Natural killer cell (primary cell): ENCODE measurements around the gene NRP2. TPM values are rescaled to one million over a fixed set of nuclear protein-coding genes. Genes with fewer than 3 reads are reported as not detected.

Experiments used
- ATAC-seq, 3 donors: fragments of 150-1000 bp in 2 of 3; fragments of 200-7000 bp in 1 of 3; cut with Tn5 transposase; 1 replicate in 1 of 3; 2 replicates in 2 of 3; pipeline ENCODE4 v1.10.0; 2021; ENCODE audit warnings: mild to moderate bottlenecking in 2 of 3, moderate library complexity in 2 of 3
- DNase-seq, 2 donors: peaks; one replicate each; pipeline versions ENCODE4 v3.0.0 to v3.0.0-alpha.2; 2013 to 2021; ENCODE audit warnings: mixed read lengths in 1 of 2
- H3K27ac ChIP-seq: one replicate; pipeline ENCODE4 v1.5.1; 2013; ENCODE audit warnings: mild to moderate bottlenecking, low read length
- H3K27me3 ChIP-seq: one replicate; pipeline ENCODE4 v1.6.1; 2013; ENCODE audit warnings: low read length; ENCODE audit not compliant: control insufficient read depth, insufficient read depth
- H3K36me3 ChIP-seq: one replicate; pipeline ENCODE4 v1.6.1; 2013; ENCODE audit warnings: low read length; ENCODE audit not compliant: control insufficient read depth, insufficient read depth
- H3K4me1 ChIP-seq: one replicate; pipeline ENCODE4 v1.6.1; 2013; ENCODE audit warnings: low read length; ENCODE audit not compliant: control insufficient read depth, insufficient read depth
- H3K4me3 ChIP-seq: one replicate; pipeline ENCODE4 v1.5.1; 2013; ENCODE audit warnings: low read length
- H3K9me3 ChIP-seq: one replicate; pipeline ENCODE4 v1.6.1; 2013; ENCODE audit warnings: low read length; ENCODE audit not compliant: control insufficient read depth, insufficient read depth
- H3K27ac Mint-ChIP-seq, 2 donors: one replicate each; pipeline ENCODE4 v1.8.0; 2022; ENCODE audit warnings: mild to moderate bottlenecking in 2 of 2, mixed read lengths in 2 of 2, moderate library complexity in 1 of 2
- H3K27me3 Mint-ChIP-seq, 2 donors: one replicate each; pipeline ENCODE4 v1.8.0; 2022; ENCODE audit warnings: low read depth in 2 of 2, mixed read lengths in 2 of 2
- H3K36me3 Mint-ChIP-seq: one replicate; pipeline ENCODE4 v1.8.0; 2022; ENCODE audit warnings: mixed read lengths
- H3K4me1 Mint-ChIP-seq, 2 donors: one replicate each; pipeline ENCODE4 v1.8.0; 2022; ENCODE audit warnings: mixed read lengths in 2 of 2
- H3K4me3 Mint-ChIP-seq: one replicate; pipeline ENCODE4 v1.8.0; 2022; ENCODE audit warnings: mild to moderate bottlenecking, moderate library complexity, mixed read lengths
- H3K9me3 Mint-ChIP-seq, 2 donors: one replicate each; pipeline ENCODE4 v1.8.0; 2022; ENCODE audit warnings: mixed read lengths in 2 of 2
- CTCF ChIP-seq: fragments of 200-600 bp; IDR thresholded peaks from one replicate; pipeline ENCODE4 v1.8.0; 2022; ENCODE audit warnings: antibody characterized with exemption
- WGBS: methylation state at CpG from one replicate; pipeline ENCODE4 v1.1.7; 2013; ENCODE audit warnings: missing lambda C conversion rate; ENCODE audit not compliant: insufficient coverage; 5-methylcytosine and 5-hydroxymethylcytosine counted together
- intact Hi-C: fragments of 100-400 bp; cut with micrococcal nuclease; formaldehyde crosslinking; loops from one replicate; pipeline ENCODE4 v1.14.2; 2022
- total RNA-seq, 4 donors: library from RNA; stranded (reverse); fragments of 120-200 nt in 1 of 4; gene quantifications; one replicate each; pipeline versions ENCODE4 v1.2.3 to v1.2.4, GENCODE V29; 2013 to 2022

NRP2 gene
- total RNA-seq, 3 donors from 2014 or later (not counting 1 experiment from before 2014, with no cell fraction given): 0.40 TPM; not detected in 2

DNA sequence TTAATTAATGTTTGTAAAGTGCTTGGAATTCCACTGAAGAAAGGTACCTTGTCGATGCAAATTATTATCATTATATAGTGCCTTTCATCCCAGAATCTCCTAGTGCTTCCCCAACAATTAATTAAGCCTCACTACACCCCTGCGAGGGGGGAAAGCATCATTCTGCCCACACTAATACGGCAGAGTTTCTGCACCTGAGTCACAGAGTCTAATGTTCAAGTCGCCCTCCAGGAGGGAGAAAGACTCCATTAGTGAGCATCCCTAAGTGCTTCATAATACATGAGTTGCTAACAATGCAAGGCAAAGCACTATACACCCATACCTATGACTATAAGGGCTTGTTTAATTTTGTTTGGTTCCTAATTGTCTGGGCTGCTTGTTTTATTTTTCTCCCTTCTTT lies 25.4 kb upstream of the NRP2 start:
- no peaks in the 10 kb centered on the region for H3K27me3 ChIP-seq
- H3K4me3 ChIP-seq: no peak overlapping the region
- no peaks in the 10 kb centered on the region for H3K4me1 ChIP-seq
- Mint-ChIP-seq H3K9me3 (no peaks in the 10 kb centered on the region), H3K36me3 (no peaks in the 10 kb centered on the region), H3K4me1 (peaks cover 12 to 13% of the 10 kb centered on the region in 2 donors), H3K27ac (no peak overlapping the region), H3K27me3 (no peaks in the 10 kb centered on the region), H3K4me3 (no peak overlapping the region)
- DNase-seq (no peak), ATAC-seq (no peak)
- intact Hi-C loops: no loop called here
- TF ChIP-seq CTCF: no peak
- no peaks in the 10 kb centered on the region for H3K9me3 ChIP-seq
- H3K27ac ChIP-seq: no peak overlapping the region
- 91% methylated on average over 4 of the region's 4 CpGs for WGBS
- no peaks in the 10 kb centered on the region for H3K36me3 ChIP-seq

DNA sequence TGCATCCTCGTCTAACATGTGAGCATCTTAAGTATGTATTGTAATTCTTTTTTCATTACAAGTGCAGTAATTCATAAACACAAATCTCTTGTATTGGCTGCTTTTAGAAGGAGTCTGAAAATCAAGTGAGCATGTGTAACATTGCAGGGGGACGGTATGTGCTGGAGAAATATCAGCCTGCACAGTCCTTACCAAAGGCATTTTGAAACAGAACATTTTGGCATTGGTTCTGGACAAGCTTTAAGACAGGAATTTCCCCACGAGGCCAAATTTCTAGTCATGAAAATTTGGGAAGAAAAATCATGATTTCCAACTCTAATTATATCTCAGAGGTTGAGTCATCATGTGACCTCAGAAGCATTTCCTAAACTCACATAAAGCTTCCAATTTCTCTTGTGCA lies 24.7 kb upstream of the NRP2 start:
- Histone ChIP-seq H3K36me3 (no peaks in the 10 kb centered on the region), H3K27ac (no peak overlapping the region), H3K9me3 (no peaks in the 10 kb centered on the region), H3K4me3 (no peak overlapping the region), H3K4me1 (no peaks in the 10 kb centered on the region), H3K27me3 (no peaks in the 10 kb centered on the region)
- no peak overlapping the region for H3K27ac Mint-ChIP-seq
- no peak for DNase-seq
- no peak for ATAC-seq
- H3K36me3 Mint-ChIP-seq: no peaks in the 10 kb centered on the region
- intact Hi-C loops: no loop called here
- no peak for TF ChIP-seq CTCF
- H3K4me1 Mint-ChIP-seq: peaks cover 12 to 13% of the 10 kb centered on the region in 2 donors
- no peaks in the 10 kb centered on the region for H3K9me3 Mint-ChIP-seq
- 87% methylated on average over 2 of the region's 3 CpGs for WGBS
- H3K4me3 Mint-ChIP-seq: no peak overlapping the region
- no peaks in the 10 kb centered on the region for H3K27me3 Mint-ChIP-seq

DNA sequence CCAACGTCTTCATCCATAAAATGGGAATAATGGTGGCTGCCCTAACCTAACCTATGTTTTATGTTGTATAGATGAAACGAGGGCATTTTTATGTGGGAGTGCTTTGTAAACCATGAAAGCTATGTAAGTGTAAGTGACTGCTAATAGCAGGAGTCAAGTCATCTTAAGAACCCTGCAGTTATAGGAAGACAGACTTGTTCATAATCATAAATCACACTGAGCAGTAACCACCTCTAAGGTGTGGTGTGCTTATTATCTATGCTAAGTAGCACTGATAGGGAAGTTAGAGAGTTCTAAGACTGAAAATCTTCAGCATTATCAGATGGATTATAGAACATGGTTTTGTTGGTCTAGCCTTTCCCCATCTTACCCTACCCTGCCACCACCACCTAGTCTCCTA lies 24.2 kb upstream of the NRP2 start:
- Mint-ChIP-seq H3K4me1 (peaks cover 12 to 13% of the 10 kb centered on the region in 2 donors), H3K4me3 (no peak overlapping the region), H3K27me3 (no peaks in the 10 kb centered on the region), H3K36me3 (no peaks in the 10 kb centered on the region), H3K27ac (no peak overlapping the region), H3K9me3 (no peaks in the 10 kb centered on the region)
- no peaks in the 10 kb centered on the region for H3K27me3 ChIP-seq
- H3K27ac ChIP-seq: no peak overlapping the region
- ATAC-seq (no peak), DNase-seq (no peak)
- no peaks in the 10 kb centered on the region for H3K4me1 ChIP-seq
- no peak for TF ChIP-seq CTCF
- H3K36me3 ChIP-seq: no peaks in the 10 kb centered on the region
- no peak overlapping the region for H3K4me3 ChIP-seq
- intact Hi-C loops: no loop called here
- WGBS: 88% methylated on average over 1 of the region's 2 CpGs
- no peaks in the 10 kb centered on the region for H3K9me3 ChIP-seq

- TF ChIP-seq CTCF: no peak
- H3K4me3 Mint-ChIP-seq: no peak overlapping the region
- Histone ChIP-seq H3K36me3 (no peaks in the 10 kb centered on the region), H3K4me1 (no peaks in the 10 kb centered on the region), H3K27ac (no peak overlapping the region), H3K9me3 (no peaks in the 10 kb centered on the region), H3K27me3 (no peaks in the 10 kb centered on the region), H3K4me3 (no peak overlapping the region)
- no peaks in the 10 kb centered on the region for H3K9me3 Mint-ChIP-seq
- intact Hi-C loops: no loop called here
- H3K36me3 Mint-ChIP-seq: no peaks in the 10 kb centered on the region
- DNase-seq: no peak
- H3K27ac Mint-ChIP-seq: no peak overlapping the region
- H3K4me1 Mint-ChIP-seq: peaks cover 12 to 13% of the 10 kb centered on the region in 2 donors
- 89% methylated on average over 1 of the region's 2 CpGs for WGBS
- no peaks in the 10 kb centered on the region for H3K27me3 Mint-ChIP-seq
- ATAC-seq: no peak
These were observed 23.7 kb upstream of the NRP2 start for GRCh38 chr2:205658572-205658971.
